Measurements from ENCODE around the gene ZNF507. TPM values are rescaled to one million over a fixed set of nuclear protein-coding genes. Genes with fewer than 3 reads are reported as not detected.

Gene ZNF507
- total RNA-seq, 1 experiment from 2014 or later: 31.1 TPM

DNA sequence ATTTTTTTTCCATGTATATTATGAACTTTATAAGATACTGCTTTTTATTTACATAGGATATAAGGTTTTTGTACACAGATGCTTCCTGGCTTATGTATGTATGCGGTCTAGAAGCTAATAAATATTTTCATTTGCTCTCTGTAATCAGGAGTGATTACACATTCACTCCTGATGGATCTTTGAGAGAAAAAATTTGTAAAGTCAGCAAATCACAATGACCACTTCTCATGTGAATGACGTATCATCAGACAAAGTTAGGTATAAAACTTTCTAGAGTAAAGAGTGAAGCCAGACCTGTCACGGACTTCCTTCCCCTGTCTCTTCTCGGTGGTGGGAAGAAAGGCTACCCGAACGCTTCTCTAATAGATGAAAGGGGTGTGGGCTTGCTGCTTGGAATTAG, 91.3 kb downstream of the ZNF507 start:
- Mint-ChIP-seq H3K4me3 (no peak overlapping the region), H3K36me3 (ENCODE audit: insufficient read depth in 1 of 3, low read depth in 3 of 3) (peaks cover 3 to 49% (median 8%) of the 10 kb centered on the region in 3 experiments; a peak in 6 of 7 replicates), H3K4me1 (no peaks in the 10 kb centered on the region), H3K27me3 (ENCODE audit: low read depth) (no peaks in the 10 kb centered on the region), H3K27ac (no peak overlapping the region), H3K9me3 (no peaks in the 10 kb centered on the region)
- Histone ChIP-seq H3K79me1 (ENCODE audit: insufficient read depth, low read depth, low read length, poor library complexity, severe bottlenecking) (no peaks in the 10 kb centered on the region), H3K4me1 (ENCODE audit: insufficient read depth, low read length) (no peaks in the 10 kb centered on the region), H3K9me3 (ENCODE audit: control insufficient read depth, low read depth, low read length) (no peaks in the 10 kb centered on the region), H3K14ac (ENCODE audit: insufficient read depth, low read length) (no peak overlapping the region), H4K91ac (ENCODE audit: insufficient read length, low read depth, low read length) (no peak overlapping the region), H4K20me1 (ENCODE audit: control insufficient read depth, insufficient read depth, insufficient read length) (no peaks in the 10 kb centered on the region), H4K5ac (ENCODE audit: insufficient read length, low read depth, low read length) (no peak overlapping the region), H3K23me2 (ENCODE audit: insufficient read length, low read depth, low read length, poor library complexity, severe bottlenecking) (no peaks in the 10 kb centered on the region), H3K18ac (ENCODE audit: insufficient read length, low read depth, low read length) (no peak overlapping the region), H3K4me2 (ENCODE audit: insufficient read depth, insufficient read length, low read length) (no peak overlapping the region), H2AFZ (ENCODE audit: low read length) (no peak overlapping the region), H3K23ac (ENCODE audit: insufficient read length, low read depth, low read length) (no peak overlapping the region), H2BK20ac (ENCODE audit: low read depth, low read length, poor library complexity, severe bottlenecking) (no peak overlapping the region), H3K27me3 (ENCODE audit: insufficient read depth, low read length) (no peaks in the 10 kb centered on the region), H2BK5ac (ENCODE audit: insufficient read length, low read length) (no peak overlapping the region), H2AK5ac (ENCODE audit: insufficient read length, low read length) (no peak overlapping the region), H3K56ac (ENCODE audit: insufficient read length, low read depth, low read length) (no peak overlapping the region), H2BK120ac (ENCODE audit: low read depth, low read length, poor library complexity, severe bottlenecking) (no peak overlapping the region), H3T11ph (ENCODE audit: low read length) (no peak overlapping the region), H2BK15ac (ENCODE audit: low read depth, low read length) (no peak overlapping the region), H3K9ac (ENCODE audit: extremely low read depth, insufficient read length, low read length) (no peak overlapping the region), H2BK12ac (ENCODE audit: insufficient read length, low read depth, low read length) (no peak overlapping the region), H3K4ac (ENCODE audit: low read depth, low read length) (no peak overlapping the region), H3K27ac (ENCODE audit: insufficient read length, low read depth, low read length) (no peak overlapping the region), H4K8ac (replicated peaks; ENCODE audit: insufficient read length, low read depth, low read length) (no peak overlapping the region), H3K79me2 (ENCODE audit: insufficient read depth, low read length) (no peaks in the 10 kb centered on the region)
- no CpG with 5 or more reads among the region's 6 CpGs for WGBS (ENCODE audit: extremely low coverage, insufficient read length, low lambda C conversion rate)
- no peak for DNase-seq
- TF ChIP-seq, protein P1, sequence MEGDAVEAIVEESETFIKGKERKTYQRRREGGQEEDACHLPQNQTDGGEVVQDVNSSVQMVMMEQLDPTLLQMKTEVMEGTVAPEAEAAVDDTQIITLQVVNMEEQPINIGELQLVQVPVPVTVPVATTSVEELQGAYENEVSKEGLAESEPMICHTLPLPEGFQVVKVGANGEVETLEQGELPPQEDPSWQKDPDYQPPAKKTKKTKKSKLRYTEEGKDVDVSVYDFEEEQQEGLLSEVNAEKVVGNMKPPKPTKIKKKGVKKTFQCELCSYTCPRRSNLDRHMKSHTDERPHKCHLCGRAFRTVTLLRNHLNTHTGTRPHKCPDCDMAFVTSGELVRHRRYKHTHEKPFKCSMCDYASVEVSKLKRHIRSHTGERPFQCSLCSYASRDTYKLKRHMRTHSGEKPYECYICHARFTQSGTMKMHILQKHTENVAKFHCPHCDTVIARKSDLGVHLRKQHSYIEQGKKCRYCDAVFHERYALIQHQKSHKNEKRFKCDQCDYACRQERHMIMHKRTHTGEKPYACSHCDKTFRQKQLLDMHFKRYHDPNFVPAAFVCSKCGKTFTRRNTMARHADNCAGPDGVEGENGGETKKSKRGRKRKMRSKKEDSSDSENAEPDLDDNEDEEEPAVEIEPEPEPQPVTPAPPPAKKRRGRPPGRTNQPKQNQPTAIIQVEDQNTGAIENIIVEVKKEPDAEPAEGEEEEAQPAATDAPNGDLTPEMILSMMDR (conservative IDR thresholded peaks at IDR 0.05): no peak

Data from H9 (cell line).